Thymus (tissue), 11 donors: ENCODE results near the gene CLPSL1. TPM values are rescaled to one million over a fixed set of nuclear protein-coding genes. Genes with fewer than 3 reads are reported as not detected.

ENCODE experiments used
- DNase-seq, 9 donors: peaks; one replicate each; pipeline ENCODE4 v3.0.0-alpha.2; 2013; ENCODE audit warnings: low spot score in 9 of 9, low read depth in 6 of 9, missing footprints in 1 of 9
- H3K27ac ChIP-seq, 2 donors: one replicate each; pipeline ENCODE4 v1.5.1; 2013; ENCODE audit warnings: control low read depth in 1 of 2, low read depth in 1 of 2, low read length in 1 of 2, mild to moderate bottlenecking in 1 of 2, moderate library complexity in 1 of 2
- H3K27me3 ChIP-seq, 2 donors: one replicate each; pipeline ENCODE4 v1.5.1; 2013; ENCODE audit warnings: low read length in 1 of 2; ENCODE audit not compliant: control insufficient read depth in 2 of 2, insufficient read depth in 1 of 2
- H3K36me3 ChIP-seq, 2 donors: one replicate each; pipeline ENCODE4 v1.5.1; 2013; ENCODE audit warnings: low read length in 1 of 2, mild to moderate bottlenecking in 1 of 2, moderate library complexity in 1 of 2; ENCODE audit not compliant: control insufficient read depth in 2 of 2, insufficient read depth in 2 of 2
- H3K4me1 ChIP-seq, 2 donors: one replicate each; pipeline ENCODE4 v1.5.1; 2013; ENCODE audit warnings: low read length in 2 of 2; ENCODE audit not compliant: control insufficient read depth in 2 of 2, insufficient read depth in 2 of 2
- H3K4me3 ChIP-seq, 2 donors: one replicate each; pipeline ENCODE4 v1.5.1; 2013; ENCODE audit warnings: low read length in 2 of 2, control low read depth in 1 of 2, mild to moderate bottlenecking in 1 of 2
- H3K9me3 ChIP-seq, 2 donors: one replicate each; pipeline ENCODE4 v1.5.1; 2013; ENCODE audit warnings: low read length in 1 of 2, mild to moderate bottlenecking in 1 of 2; ENCODE audit not compliant: control insufficient read depth in 2 of 2, insufficient read depth in 1 of 2
- whole genome bisulfite sequencing: extraction: QIAGEN DNeasy Blood & Tissue Kit; methylation state at CpG from one replicate; pipeline ENCODE4 v1.1.7; 2013; 5-methylcytosine and 5-hydroxymethylcytosine counted together
- polyA plus RNA-seq: library from polyadenylated mRNA; stranded (reverse); fragments of 200-250 nt; gene quantifications from one replicate; pipeline ENCODE4 v1.2.3, GENCODE V29; 2013
- total RNA-seq: library from RNA; stranded (reverse); fragments of 120-200 nt; gene quantifications from one replicate; pipeline ENCODE4 v1.2.4, GENCODE V29; 2013
- donor health status: healthy.

CLPSL1 gene
- total and polyA plus RNA-seq, 2 donors, result 0.14 TPM; not detected in 1

GRCh38 chr6:35829306-35829705 is 48.5 kb downstream of the CLPSL1 start:
- DNase-seq, result no peak
- Histone ChIP-seq H3K4me1 (no peaks in the 10 kb centered on the region), H3K27me3 (no peaks in the 10 kb centered on the region), H3K4me3 (no peak overlapping the region), H3K9me3 (no peaks in the 10 kb centered on the region), H3K36me3 (peaks cover 4 to 6% of the 10 kb centered on the region in 2 donors), H3K27ac (no peak overlapping the region)
- WGBS, result 95% methylated on average over 5 of the region's 5 CpGs

- no peak overlapping the region for H3K4me3 ChIP-seq
- WGBS, result over 99% methylated on average over 5 of the region's 5 CpGs
These were observed 50.6 kb downstream of the CLPSL1 start for GRCh38 chr6:35831257-35832007.

GRCh38 chr6:35833536-35833935 is 52.7 kb downstream of the CLPSL1 start:
- Histone ChIP-seq H3K36me3 (peaks cover 28 to 44% of the 10 kb centered on the region in 2 donors), H3K4me3 (no peak overlapping the region), H3K9me3 (no peaks in the 10 kb centered on the region), H3K4me1 (no peaks in the 10 kb centered on the region), H3K27ac (no peak overlapping the region), H3K27me3 (no peaks in the 10 kb centered on the region)
- 98% methylated on average over 7 of the region's 7 CpGs for WGBS
- no peak for DNase-seq

More at GRCh38 chr6:35831257-35832007, 50.6 kb downstream of the CLPSL1 start:
- Histone ChIP-seq H3K4me1 (no peaks in the 10 kb centered on the region), H3K9me3 (no peaks in the 10 kb centered on the region), H3K27ac (no peak overlapping the region), H3K36me3 (peaks cover 16 to 26% of the 10 kb centered on the region in 2 donors), H3K27me3 (no peaks in the 10 kb centered on the region)
- no peak for DNase-seq

Other genes with a start within 250 kb of the CLPSL1 start
- 34.2 TPM for gene FKBP5, start 92.1 kb upstream of the CLPSL1 start, total RNA-seq
- gene FKBP5, start 92.1 kb upstream of the CLPSL1 start, polyA plus RNA-seq, result 338 TPM
- gene ARMC12, start 44.0 kb upstream of the CLPSL1 start, total RNA-seq, result 1.1 TPM
- gene ARMC12, start 44.0 kb upstream of the CLPSL1 start, polyA plus RNA-seq, result 26.6 TPM
- gene CLPSL2, start 4.4 kb upstream of the CLPSL1 start, total RNA-seq, result not detected
- 0.09 TPM for gene CLPSL2, start 4.4 kb upstream of the CLPSL1 start, polyA plus RNA-seq
- not detected for gene CLPS, start 16.3 kb downstream of the CLPSL1 start, total RNA-seq
- 0.71 TPM for gene CLPS, start 16.3 kb downstream of the CLPSL1 start, polyA plus RNA-seq
- not detected for gene LHFPL5, start 24.3 kb downstream of the CLPSL1 start, total RNA-seq
- gene LHFPL5, start 24.3 kb downstream of the CLPSL1 start, polyA plus RNA-seq, result 0.09 TPM
- 32.4 TPM for gene SRPK1, start 140.1 kb downstream of the CLPSL1 start, total RNA-seq
- gene SRPK1, start 140.1 kb downstream of the CLPSL1 start, polyA plus RNA-seq, result 17.3 TPM
- 0.09 TPM for gene SLC26A8, start 243.6 kb downstream of the CLPSL1 start, total RNA-seq
- 0.11 TPM for gene SLC26A8, start 243.6 kb downstream of the CLPSL1 start, polyA plus RNA-seq
- gene MAPK14, start 246.8 kb downstream of the CLPSL1 start, total RNA-seq, result 44.0 TPM
- 33.4 TPM for gene MAPK14, start 246.8 kb downstream of the CLPSL1 start, polyA plus RNA-seq